ENCODE results near the gene BNIP3.
"Not testable (repeated sequence)": the region's sequence is repeated elsewhere in the genome, so short reads cannot be mapped to it uniquely, and the experiment has no call there.

Gene BNIP3

DNA sequence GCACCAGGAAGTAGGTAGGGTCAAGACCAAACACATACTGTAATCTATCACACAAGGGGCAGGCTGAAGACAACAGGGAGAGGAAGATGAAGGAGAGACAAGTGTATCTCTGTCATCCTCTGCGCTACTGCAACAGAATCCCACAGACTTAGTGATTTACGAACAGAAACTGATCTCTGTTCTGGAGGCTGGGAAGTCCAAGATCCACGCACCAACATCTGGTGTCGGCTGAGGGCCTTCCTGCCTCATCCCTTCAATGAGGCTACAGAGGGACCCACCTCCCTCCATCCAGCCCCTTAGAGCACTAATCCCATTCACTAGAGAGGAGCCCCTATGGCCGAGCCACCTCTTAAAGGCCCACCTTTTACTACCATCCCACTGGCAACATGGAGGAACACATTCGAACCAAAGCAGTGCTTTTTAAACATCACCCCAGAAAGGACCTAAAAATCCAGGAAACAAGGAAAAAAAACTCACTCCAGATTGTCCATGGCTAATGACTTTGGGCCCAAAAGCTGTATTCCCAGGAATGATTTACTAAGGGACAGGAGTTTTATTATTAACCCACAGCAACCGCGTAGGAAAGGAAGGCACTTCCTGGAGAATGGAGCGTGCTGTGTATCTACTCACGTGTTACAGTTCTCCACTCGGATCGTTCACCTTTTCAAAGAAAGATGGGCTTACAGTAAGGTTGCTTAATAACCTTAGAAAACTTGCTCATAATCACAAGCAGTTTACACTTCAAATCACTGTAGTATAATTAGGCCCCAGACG is 4.2 kb downstream of the BNIP3 start:
- DNase-seq: no peak

DNA sequence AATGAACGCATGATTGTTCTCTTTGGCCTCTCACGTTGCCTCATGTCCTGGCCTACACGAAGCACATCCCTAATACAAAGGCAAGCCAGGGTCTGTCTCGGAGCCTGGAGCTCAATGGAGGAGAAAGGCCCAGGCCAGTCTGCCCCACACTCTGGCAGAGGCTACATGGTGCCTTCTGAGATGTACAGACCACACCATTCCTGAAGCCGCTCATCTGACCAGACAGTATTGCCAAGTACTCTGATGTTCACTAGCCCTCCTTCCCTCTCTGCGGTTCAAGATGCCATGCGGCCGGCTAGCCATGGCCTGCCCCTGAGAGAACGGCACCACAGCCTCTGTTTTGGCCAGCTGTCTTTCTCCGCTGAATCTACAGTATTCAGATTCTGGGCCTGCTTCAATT is 5.9 kb downstream of the BNIP3 start:
- no peak for DNase-seq

- DNase-seq: no peak
These were observed 6.7 kb downstream of the BNIP3 start for GRCh38 chr10:131975003-131975402.

- DNase-seq: no peak
These were observed 7.5 kb downstream of the BNIP3 start for GRCh38 chr10:131974034-131974817.

- DNase-seq: no peak
These were observed 8.4 kb downstream of the BNIP3 start for GRCh38 chr10:131973160-131973951.

GRCh38 chr10:131972474-131973071 is 9.2 kb downstream of the BNIP3 start:
- DNase-seq: no peak

DNA sequence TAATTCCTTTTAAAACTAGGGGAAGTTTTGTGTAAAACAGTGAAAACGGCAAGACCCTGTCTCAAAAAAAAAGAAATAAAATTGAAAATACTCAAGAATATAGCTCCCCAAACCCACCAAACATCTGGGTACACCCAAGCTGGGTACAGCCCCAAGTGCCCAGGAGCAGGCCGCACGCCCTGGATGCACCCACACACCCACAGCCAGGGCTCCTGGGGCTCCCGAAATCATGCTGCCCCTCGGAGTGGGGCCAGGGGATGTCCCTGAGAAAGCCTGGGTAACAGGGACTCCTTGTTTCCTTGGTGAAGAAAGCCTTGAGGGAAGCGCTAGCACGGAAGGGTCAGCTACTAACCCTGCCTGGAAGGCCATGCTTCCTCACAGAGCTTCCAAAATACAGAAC is 10.1 kb downstream of the BNIP3 start:
- no peak for DNase-seq

- no peak for DNase-seq
These were observed 10.8 kb downstream of the BNIP3 start for GRCh38 chr10:131970946-131971345.

DNA sequence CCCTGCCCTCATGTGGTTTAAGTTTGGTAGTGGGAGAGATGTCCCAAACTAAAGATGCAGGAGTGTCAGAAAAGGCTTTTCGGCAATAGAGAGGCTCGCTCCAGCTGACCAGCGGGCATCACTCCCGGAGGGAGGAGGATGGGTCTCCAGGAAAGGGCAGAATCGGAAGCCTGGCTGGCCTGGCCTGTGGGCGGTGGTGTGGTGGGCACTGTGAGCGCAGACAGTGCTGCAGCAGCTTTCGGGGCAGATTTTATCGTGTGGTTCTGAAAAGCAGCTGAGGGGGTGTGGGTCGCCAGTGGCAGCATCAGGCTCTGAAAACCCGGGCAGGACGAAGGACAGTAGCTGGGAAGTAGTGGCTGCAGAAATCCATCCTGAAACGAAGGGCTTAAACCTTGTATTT is 12.8 kb downstream of the BNIP3 start:
- DNase-seq: no peak

DNA sequence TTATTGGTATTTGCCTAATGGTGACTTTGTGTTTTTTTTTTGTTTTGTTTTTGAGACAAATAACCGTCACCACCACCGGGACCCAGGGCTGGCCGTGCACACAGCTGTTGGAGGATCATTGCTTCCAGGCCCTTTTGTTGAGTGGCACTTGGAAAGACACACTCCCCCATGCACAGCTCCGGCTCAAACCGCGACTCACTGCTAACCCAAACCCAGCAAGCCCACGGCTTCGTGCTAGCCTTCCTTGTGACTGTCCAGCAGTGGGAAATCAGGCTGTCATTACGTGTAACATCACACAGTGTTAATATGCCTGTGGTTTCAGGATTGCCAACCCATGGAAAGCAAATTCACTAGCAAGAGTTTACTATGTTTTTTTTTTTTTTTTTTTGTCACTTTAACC is 17.4 kb downstream of the BNIP3 start:
- no peak for DNase-seq

DNA sequence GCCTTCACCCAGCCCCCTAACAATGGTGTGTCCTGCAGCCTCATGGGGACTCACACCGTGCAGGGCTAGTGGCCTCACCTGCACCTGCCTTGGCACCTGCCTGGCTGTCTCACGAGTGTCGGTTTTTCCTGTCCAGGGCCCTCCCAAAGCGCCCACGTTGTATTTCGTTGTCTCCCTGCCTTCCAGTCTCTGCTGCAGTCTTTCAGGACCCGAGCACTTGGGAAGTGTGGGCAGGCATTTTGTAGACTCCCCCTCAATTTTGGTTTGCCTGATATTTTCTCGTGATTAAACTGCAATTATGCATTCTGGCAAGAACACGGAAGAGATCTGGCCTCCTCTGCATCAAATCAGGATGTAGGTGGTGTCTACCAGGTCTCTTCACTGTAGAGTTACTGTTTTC is 17.9 kb downstream of the BNIP3 start:
- no peak for DNase-seq

DNA sequence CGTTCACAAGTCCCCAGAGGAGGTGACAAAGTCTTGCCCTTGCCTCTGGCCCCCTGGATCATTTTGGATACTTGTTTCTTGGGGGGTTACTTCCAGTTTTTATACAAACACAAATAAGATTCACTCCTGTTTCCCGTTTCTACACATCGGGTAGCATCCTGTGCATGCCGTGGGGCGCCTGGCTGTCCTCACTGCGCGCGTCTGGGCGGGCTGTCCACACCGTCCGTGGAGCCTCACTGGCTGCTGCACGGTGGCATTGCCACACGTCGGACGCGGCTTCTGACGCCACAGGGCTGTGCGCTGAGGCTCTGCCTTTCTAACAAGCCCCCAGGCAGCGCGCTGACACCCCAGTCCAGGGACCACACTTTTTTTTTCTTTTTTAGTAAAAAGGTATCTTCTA is 18.4 kb downstream of the BNIP3 start:
- no peak for DNase-seq

- DNase-seq: no peak
These were observed 19.7 kb downstream of the BNIP3 start for GRCh38 chr10:131961777-131962662.

- no peak for DNase-seq
These were observed 20.5 kb downstream of the BNIP3 start for GRCh38 chr10:131961047-131961776.

DNA sequence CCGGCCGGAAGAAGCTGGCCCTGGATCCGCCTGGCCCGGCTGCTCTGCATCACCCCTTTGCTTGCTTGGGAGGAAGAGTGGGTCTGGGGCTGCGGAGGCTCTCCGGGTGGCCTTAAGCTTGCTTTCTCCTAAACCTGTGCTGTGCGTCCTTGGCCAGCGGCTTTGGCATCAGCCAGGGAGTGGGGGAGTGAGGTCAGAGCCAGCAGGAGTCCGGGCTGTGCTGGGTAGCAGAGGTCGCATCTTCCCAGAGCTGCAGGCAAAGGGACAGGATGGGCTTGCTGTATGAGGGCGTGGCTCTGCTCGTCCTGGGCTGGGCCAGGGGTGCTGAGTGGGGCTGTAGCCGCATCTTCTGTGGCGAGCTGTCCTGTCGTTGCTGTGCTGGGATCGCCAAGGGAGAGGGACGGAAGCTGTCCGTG is 21.1 kb downstream of the BNIP3 start:
- no peak for DNase-seq

GRCh38 chr10:131959841-131960240 is 21.9 kb downstream of the BNIP3 start:
- no peak for DNase-seq

- no peak for DNase-seq
These were observed 26.0 kb downstream of the BNIP3 start for GRCh38 chr10:131955591-131956340.

- no peak for DNase-seq
These were observed 27.3 kb downstream of the BNIP3 start for GRCh38 chr10:131954356-131954965.

- not testable (repeated sequence) for DNase-seq
These were observed 31.8 kb downstream of the BNIP3 start for GRCh38 chr10:131949908-131950307.
